GM21526 (cell line): ENCODE measurements around the gene ANKRD50.

Source experiments
- ATAC-seq: cut with Tn5 transposase; IDR thresholded peaks from one replicate; pipeline ENCODE4 v1.9.1; 2021; ENCODE audit warnings: moderate library complexity; ENCODE audit not compliant: unreplicated experiment, low FRiP score

Gene ANKRD50

GRCh38 chr4:124710911-124711310 is 1.6 kb downstream of the ANKRD50 start:
- ATAC-seq: no peak

- no peak for ATAC-seq
Measured at GRCh38 chr4:124710015-124710741, 2.4 kb downstream of the ANKRD50 start.

- ATAC-seq: no peak
Measured at GRCh38 chr4:124708517-124709300, 3.8 kb downstream of the ANKRD50 start.

- ATAC-seq: no peak
Measured at GRCh38 chr4:124705393-124705792, 7.1 kb downstream of the ANKRD50 start.

- ATAC-seq: no peak
Measured at GRCh38 chr4:124703154-124703553, 9.4 kb downstream of the ANKRD50 start.

GRCh38 chr4:124697441-124697840 is 15.1 kb downstream of the ANKRD50 start:
- ATAC-seq: no peak

GRCh38 chr4:124696182-124696581 is 16.4 kb downstream of the ANKRD50 start:
- ATAC-seq: no peak

GRCh38 chr4:124694946-124695598 is 17.5 kb downstream of the ANKRD50 start:
- ATAC-seq: no peak

- no peak for ATAC-seq
Measured at GRCh38 chr4:124694306-124694705, 18.2 kb downstream of the ANKRD50 start.

- ATAC-seq: no peak
Measured at GRCh38 chr4:124691801-124692200, 20.7 kb downstream of the ANKRD50 start.

GRCh38 chr4:124686279-124686678 is 26.3 kb downstream of the ANKRD50 start:
- no peak for ATAC-seq

- ATAC-seq: no peak
Measured at GRCh38 chr4:124685851-124686250, 26.7 kb downstream of the ANKRD50 start.

- no peak for ATAC-seq
Measured at GRCh38 chr4:124684301-124684700, 28.2 kb downstream of the ANKRD50 start.

GRCh38 chr4:124682384-124682783 is 30.1 kb downstream of the ANKRD50 start:
- no peak for ATAC-seq

- no peak for ATAC-seq
Measured at GRCh38 chr4:124666496-124666895, 46.0 kb downstream of the ANKRD50 start.

- ATAC-seq: no peak
Measured at GRCh38 chr4:124658795-124659194, 53.7 kb downstream of the ANKRD50 start.

GRCh38 chr4:124650614-124651013 is 61.9 kb downstream of the ANKRD50 start:
- ATAC-seq: no peak

- ATAC-seq: no peak
Measured at GRCh38 chr4:124647599-124647998, 64.9 kb downstream of the ANKRD50 start.

- no peak for ATAC-seq
Measured at GRCh38 chr4:124644621-124645020, 67.9 kb downstream of the ANKRD50 start.

- ATAC-seq: no peak
Measured at GRCh38 chr4:124642846-124643245, 69.7 kb downstream of the ANKRD50 start.

- ATAC-seq: no peak
Measured at GRCh38 chr4:124641715-124642381, 70.7 kb downstream of the ANKRD50 start.
